K562 (cell line): ENCODE results near the gene CLCNKB. TPM values are rescaled to one million over a fixed set of nuclear protein-coding genes. Genes with fewer than 3 reads are reported as not detected.
A peak's percentile ranks its signal among the peaks of the same experiment; 100 is the strongest.

Experiments
- ATF1 ChIP-seq, 2 experiments: fragments of 450-650 bp in 1 of 2; IDR thresholded peaks; 2 replicates each; pipeline ENCODE4 v1.6.1; 2016; ENCODE audit warnings: missing compliant biosample characterization in 1 of 2, missing genetic modification characterization in 1 of 2
- CREB1 ChIP-seq, 2 experiments: sonication (generic) in 1 of 2; formaldehyde crosslinking in 1 of 2; IDR thresholded peaks; 2 replicates each; pipeline versions ENCODE4 v1.6.1 to v1.8.0; 2012 to 2022; ENCODE audit warnings: inconsistent platforms in 1 of 2, mild to moderate bottlenecking in 1 of 2, missing genetic modification reagents in 1 of 2, moderate library complexity in 1 of 2
- CTBP1 ChIP-seq: fragments of 450-650 bp; IDR thresholded peaks from 2 replicates; pipeline ENCODE4 v1.6.1; 2016; ENCODE audit warnings: borderline replicate concordance
- CXXC5 ChIP-seq: fragments of 250-450 bp; sonication (Bioruptor Pico); IDR thresholded peaks from 2 replicates; pipeline ENCODE4 v1.8.0; 2022; ENCODE audit warnings: inconsistent platforms, mild to moderate bottlenecking, moderate library complexity
- GATAD2A ChIP-seq: fragments of 450-650 bp; IDR thresholded peaks from 2 replicates; pipeline ENCODE4 v1.6.1; 2017
- KAT8 ChIP-seq: fragments of 450-650 bp; IDR thresholded peaks from 2 replicates; pipeline ENCODE4 v1.6.1; 2016; ENCODE audit warnings: low read depth, mild to moderate bottlenecking
- KDM4B ChIP-seq, 2 experiments: fragments of 450-650 bp in 1 of 2; sonication (generic) in 1 of 2; IDR thresholded peaks; 2 replicates each; pipeline ENCODE4 v1.6.1; 2016 to 2017; ENCODE audit warnings: borderline replicate concordance in 2 of 2, antibody characterized with exemption in 1 of 2, low read depth in 1 of 2, mild to moderate bottlenecking in 1 of 2
- KHSRP ChIP-seq: fragments of 450-650 bp; IDR thresholded peaks from 2 replicates; pipeline ENCODE4 v1.6.1; 2017
- KLF13 ChIP-seq: fragments of 450-650 bp; IDR thresholded peaks from 2 replicates; pipeline ENCODE4 v1.6.1; 2016; ENCODE audit warnings: missing genetic modification characterization, low read depth, mild to moderate bottlenecking, missing compliant biosample characterization, moderate library complexity, borderline replicate concordance
- MXI1 ChIP-seq: IDR thresholded peaks from 2 replicates; pipeline ENCODE4 v1.6.1; 2011; ENCODE audit warnings: low read depth, mild to moderate bottlenecking, improper control_type of control experiment, low read length
- NONO ChIP-seq, 2 experiments: fragments of 200-400 bp in 1 of 2; fragments of 450-650 bp in 1 of 2; formaldehyde crosslinking in 1 of 2; IDR thresholded peaks; 2 replicates each; pipeline ENCODE4 v1.6.1; 2017; ENCODE audit warnings: low read depth in 2 of 2, mild to moderate bottlenecking in 2 of 2, moderate library complexity in 2 of 2, low read length in 1 of 2
- PKNOX1 ChIP-seq: fragments of 450-650 bp; IDR thresholded peaks from 2 replicates; pipeline ENCODE4 v1.6.1; 2016
- SIN3A ChIP-seq, 2 experiments: fragments of 150-350 bp in 1 of 2; IDR thresholded peaks; 2 replicates each; pipeline ENCODE4 v1.6.1; 2011 to 2016; ENCODE audit warnings: borderline replicate concordance in 2 of 2, low read depth in 2 of 2, low read length in 2 of 2, mild to moderate bottlenecking in 2 of 2, moderate library complexity in 2 of 2; ENCODE audit not compliant: control insufficient read depth in 1 of 2
- SIRT6 ChIP-seq: IDR thresholded peaks from one replicate; pipeline ENCODE4 v1.6.1; 2012; ENCODE audit warnings: low read depth, mild to moderate bottlenecking, control low read depth, inconsistent platforms, low read length, moderate library complexity
- SMARCA4 ChIP-seq: fragments of 450-650 bp; IDR thresholded peaks from 2 replicates; pipeline ENCODE4 v1.6.1; 2016
- SUPT5H ChIP-seq: fragments of 450-650 bp; IDR thresholded peaks from 2 replicates; pipeline ENCODE4 v1.6.1; 2016
- TEAD4 ChIP-seq, 2 experiments: sonication (generic) in 1 of 2; formaldehyde crosslinking in 1 of 2; IDR thresholded peaks; 2 replicates each; pipeline versions ENCODE4 v1.6.1 to v1.8.0; 2012 to 2022; ENCODE audit warnings: borderline replicate concordance in 1 of 2, inconsistent platforms in 1 of 2, low read length in 1 of 2, mild to moderate bottlenecking in 1 of 2, missing genetic modification reagents in 1 of 2
- YY1 ChIP-seq, 3 experiments: IDR thresholded peaks; 2 replicates each; pipeline ENCODE4 v1.6.1; 2011; ENCODE audit warnings: low read length in 2 of 3, mild to moderate bottlenecking in 2 of 3, moderate library complexity in 2 of 3, borderline replicate concordance in 1 of 3, control low read depth in 1 of 3, low read depth in 1 of 3; ENCODE audit not compliant: insufficient read depth in 3 of 3, insufficient replicate concordance in 2 of 3, control insufficient read depth in 1 of 3, insufficient read length in 1 of 3; ENCODE audit errors: extremely low read depth in 1 of 3
- ZBTB1 ChIP-seq: sonication (generic); formaldehyde crosslinking; IDR thresholded peaks from 2 replicates; pipeline ENCODE4 v1.8.1; 2023; ENCODE audit warnings: missing genetic modification reagents, low read depth, mild to moderate bottlenecking, borderline replicate concordance
- polyA plus RNA-seq, 8 experiments: library from polyadenylated mRNA; depleted of rRNA in 4 of 8; stranded (reverse) in 5 of 8; unstranded in 3 of 8; fragments of >200 nt; fragmentation: Nextera tagmentation in 2 of 8; fragmentation: Illumina TruSeq in 1 of 8; extraction: Ambion mirVana in 2 of 8; extraction: Trizol in 1 of 8; gene quantifications; 2 replicates each; pipeline versions ENCODE4 v1.2.1 to v1.2.3, GENCODE V29; 2011 to 2014; ENCODE audit warnings: inconsistent platforms in 1 of 8, missing spikeins in 1 of 8
- total RNA-seq, 7 experiments: library from RNA; depleted of rRNA in 6 of 7; stranded (reverse); fragments of >200 nt in 6 of 7; fragmentation: Illumina TruSeq in 2 of 7; extraction: Trizol in 2 of 7; gene quantifications; 2 replicates each; pipeline versions ENCODE4 v1.2.1 to v1.2.3, GENCODE V29; 2011 to 2021; ENCODE audit warnings: low replicate concordance in 1 of 7

Gene CLCNKB
- total and polyA plus RNA-seq, 9 of the 15 experiments (the other 6 are each of a cell fraction or from before 2014, with no cell fraction given): 0.08 to 1.7 (median 0.64) TPM

DNA sequence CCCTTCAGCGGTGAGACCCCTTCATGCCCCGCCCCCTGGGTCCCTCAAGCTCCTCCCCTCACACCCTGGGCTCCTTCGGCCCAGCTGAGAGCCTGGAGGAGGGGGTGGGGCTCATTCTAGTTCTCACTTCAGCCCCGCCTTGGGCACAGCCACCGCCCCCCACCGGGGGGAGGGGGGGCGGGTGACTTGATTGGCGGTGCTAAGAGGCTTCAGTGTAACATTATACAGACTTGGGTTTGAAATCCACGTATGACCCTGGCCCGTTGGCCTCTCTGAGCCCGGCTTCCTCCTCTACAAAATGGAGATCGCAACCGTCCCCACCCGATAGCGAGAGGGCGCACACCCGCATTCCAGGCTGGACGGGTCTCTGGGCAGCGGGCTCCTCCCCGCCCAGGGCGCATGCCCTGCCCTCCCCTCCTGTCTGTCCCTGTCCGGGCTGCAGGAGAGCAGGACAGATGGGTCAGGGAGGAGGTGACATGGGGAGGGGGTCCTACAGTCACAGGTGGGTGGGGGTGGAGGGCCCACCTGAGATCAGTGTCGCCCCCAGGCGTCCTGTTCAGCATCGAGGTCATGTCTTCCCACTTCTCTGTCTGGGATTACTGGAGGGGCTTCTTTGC is 5.1 kb downstream of the CLCNKB start (continued):
- TF ChIP-seq NONO (IDR thresholded peaks at IDR 0.05; ENCODE audit: low read depth in 2 of 2, low read length in 1 of 2): peak in 1 of 2 experiments; percentile 90; a peak in 2 of 4 replicates
- no peak for TF ChIP-seq KAT8
- peak; percentile 48; the same call in 1 of the 2 replicates for TF ChIP-seq CTBP1
- 0 out of 4 replicates have a peak, but pooled peaks of 1 of the 2 experiments have one; percentile 23 for TF ChIP-seq SIN3A (IDR thresholded peaks at IDR 0.05; ENCODE audit: borderline replicate concordance in 2 of 2, control insufficient read depth in 1 of 2, low read depth in 2 of 2, low read length in 2 of 2)
- peak; percentile 68; the same call in 1 of the 2 replicates for TF ChIP-seq KLF13 (tag)
- TF ChIP-seq KDM4B (IDR thresholded peaks at IDR 0.05; ENCODE audit: borderline replicate concordance in 2 of 2, low read depth in 1 of 2): peak in 1 of 2 experiments; percentile 64; a peak in 1 of 4 replicates
- TF ChIP-seq MXI1: no peak
- TF ChIP-seq CREB1 (IDR thresholded peaks at IDR 0.05): peak; percentile 23; the same call in 1 of the 2 replicates
- TF ChIP-seq CREB1 (CRISPR knock-in tag; IDR thresholded peaks at IDR 0.05): no peak
- peak; percentile 58 for TF ChIP-seq CXXC5
- TF ChIP-seq SUPT5H: peak; percentile 42; the same call in 1 of the 2 replicates
- TF ChIP-seq TEAD4 (IDR thresholded peaks at IDR 0.05; ENCODE audit: low read length): peak; percentile 78
- peak; percentile 90 for TF ChIP-seq TEAD4 (CRISPR knock-in tag; IDR thresholded peaks at IDR 0.05; ENCODE audit: borderline replicate concordance)
- TF ChIP-seq ATF1 (CRISPR knock-in tag; IDR thresholded peaks at IDR 0.05): no peak
- TF ChIP-seq ATF1 (tag; IDR thresholded peaks at IDR 0.05): 0 out of 2 replicates have a peak, but pooled peaks have one; percentile 13
- TF ChIP-seq PKNOX1: peak; percentile 83
- peak in 2 of 3 experiments; percentile 71 to 84 for TF ChIP-seq YY1 (IDR thresholded peaks at IDR 0.05; ENCODE audit: borderline replicate concordance in 1 of 3, control insufficient read depth in 1 of 3, extremely low read depth in 1 of 3, insufficient read depth in 3 of 3, insufficient read length in 1 of 3, insufficient replicate concordance in 2 of 3, low read depth in 1 of 3, low read length in 2 of 3)
- TF ChIP-seq SMARCA4: 0 out of 2 replicates have a peak, but pooled peaks have one; percentile 15
- peak; percentile 37; the same call in 1 of the 2 replicates for TF ChIP-seq GATAD2A
- TF ChIP-seq KHSRP: no peak
- no peak for TF ChIP-seq ZBTB1 (CRISPR knock-in tag)
- no peak for TF ChIP-seq SIRT6
- TF ChIP-seq, all 486 proteins: peak for 52
